ENCODE results near the gene CREBRF. TPM values are rescaled to one million over a fixed set of nuclear protein-coding genes. Genes with fewer than 3 reads are reported as not detected.
"Not testable (repeated sequence)": the region's sequence is repeated elsewhere in the genome, so short reads cannot be mapped to it uniquely, and the experiment has no call there.

CREBRF gene
- total RNA-seq, 1 donor from 2014 or later = 23.8 TPM

GRCh38 chr5:173065155-173065554 is 9.0 kb downstream of the CREBRF start:
- TF ChIP-seq, protein P1, sequence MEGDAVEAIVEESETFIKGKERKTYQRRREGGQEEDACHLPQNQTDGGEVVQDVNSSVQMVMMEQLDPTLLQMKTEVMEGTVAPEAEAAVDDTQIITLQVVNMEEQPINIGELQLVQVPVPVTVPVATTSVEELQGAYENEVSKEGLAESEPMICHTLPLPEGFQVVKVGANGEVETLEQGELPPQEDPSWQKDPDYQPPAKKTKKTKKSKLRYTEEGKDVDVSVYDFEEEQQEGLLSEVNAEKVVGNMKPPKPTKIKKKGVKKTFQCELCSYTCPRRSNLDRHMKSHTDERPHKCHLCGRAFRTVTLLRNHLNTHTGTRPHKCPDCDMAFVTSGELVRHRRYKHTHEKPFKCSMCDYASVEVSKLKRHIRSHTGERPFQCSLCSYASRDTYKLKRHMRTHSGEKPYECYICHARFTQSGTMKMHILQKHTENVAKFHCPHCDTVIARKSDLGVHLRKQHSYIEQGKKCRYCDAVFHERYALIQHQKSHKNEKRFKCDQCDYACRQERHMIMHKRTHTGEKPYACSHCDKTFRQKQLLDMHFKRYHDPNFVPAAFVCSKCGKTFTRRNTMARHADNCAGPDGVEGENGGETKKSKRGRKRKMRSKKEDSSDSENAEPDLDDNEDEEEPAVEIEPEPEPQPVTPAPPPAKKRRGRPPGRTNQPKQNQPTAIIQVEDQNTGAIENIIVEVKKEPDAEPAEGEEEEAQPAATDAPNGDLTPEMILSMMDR (IDR thresholded peaks at IDR 0.05) = no peak
- H3K4me3 Mint-ChIP-seq (ENCODE audit: unreplicated experiment) = no peak overlapping the region

DNA sequence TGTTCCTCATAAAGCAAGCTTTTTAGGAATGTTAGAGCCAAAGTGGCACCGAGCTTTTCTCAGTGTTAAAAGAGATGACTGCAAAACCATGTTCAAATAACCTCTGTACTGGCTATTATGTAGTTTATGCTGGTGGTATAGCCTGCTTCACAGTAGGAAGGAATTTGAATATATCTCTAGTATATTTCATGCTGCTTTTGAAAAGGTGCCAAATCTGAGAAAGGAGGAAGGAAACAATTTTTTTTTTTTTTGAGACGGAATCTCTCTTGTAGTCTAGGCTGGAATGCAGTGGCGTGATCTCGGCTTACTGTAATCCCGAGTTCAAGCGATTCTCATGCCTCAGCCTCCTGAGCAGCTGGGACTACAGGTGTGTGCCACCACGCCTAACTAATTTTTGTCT is 13.5 kb downstream of the CREBRF start:
- H3K4me3 Mint-ChIP-seq (ENCODE audit: unreplicated experiment) = no peak overlapping the region
- H3K27me3 Mint-ChIP-seq (ENCODE audit: unreplicated experiment) = no peaks in the 10 kb centered on the region
- TF ChIP-seq, protein P1 (IDR thresholded peaks at IDR 0.05) = no peak
- no peaks in the 10 kb centered on the region for H3K9me3 Mint-ChIP-seq (ENCODE audit: unreplicated experiment)
- peaks cover 13% of the 10 kb centered on the region for H3K4me1 Mint-ChIP-seq (ENCODE audit: unreplicated experiment)
- H3K27ac Mint-ChIP-seq (ENCODE audit: unreplicated experiment) = peak overlapping the region; percentile 2
- no peak for DNase-seq (ENCODE audit: extremely low spot score, unreplicated experiment)
- H3K36me3 Mint-ChIP-seq (ENCODE audit: unreplicated experiment) = peaks cover 10% of the 10 kb centered on the region

More at GRCh38 chr5:173065155-173065554, 9.0 kb downstream of the CREBRF start:
- Mint-ChIP-seq H3K27ac (ENCODE audit: unreplicated experiment) (no peak overlapping the region), H3K9me3 (ENCODE audit: unreplicated experiment) (no peaks in the 10 kb centered on the region), H3K36me3 (ENCODE audit: unreplicated experiment) (peaks cover 4% of the 10 kb centered on the region), H3K27me3 (ENCODE audit: unreplicated experiment) (no peaks in the 10 kb centered on the region), H3K4me1 (ENCODE audit: unreplicated experiment) (peaks cover 13% of the 10 kb centered on the region)
- no peak for DNase-seq (ENCODE audit: extremely low spot score, unreplicated experiment)

- H3K27ac Mint-ChIP-seq (ENCODE audit: unreplicated experiment) = no peak overlapping the region
- no peaks in the 10 kb centered on the region for H3K4me1 Mint-ChIP-seq (ENCODE audit: unreplicated experiment)
- DNase-seq (ENCODE audit: extremely low spot score, unreplicated experiment) = no peak
- no peaks in the 10 kb centered on the region for H3K27me3 Mint-ChIP-seq (ENCODE audit: unreplicated experiment)
- TF ChIP-seq, protein P1 (IDR thresholded peaks at IDR 0.05) = no peak
- no peak overlapping the region for H3K4me3 Mint-ChIP-seq (ENCODE audit: unreplicated experiment)
- peaks cover 11% of the 10 kb centered on the region for H3K36me3 Mint-ChIP-seq (ENCODE audit: unreplicated experiment)
- H3K9me3 Mint-ChIP-seq (ENCODE audit: unreplicated experiment) = no peaks in the 10 kb centered on the region
These were observed 19.1 kb downstream of the CREBRF start for GRCh38 chr5:173075137-173075843.

DNA sequence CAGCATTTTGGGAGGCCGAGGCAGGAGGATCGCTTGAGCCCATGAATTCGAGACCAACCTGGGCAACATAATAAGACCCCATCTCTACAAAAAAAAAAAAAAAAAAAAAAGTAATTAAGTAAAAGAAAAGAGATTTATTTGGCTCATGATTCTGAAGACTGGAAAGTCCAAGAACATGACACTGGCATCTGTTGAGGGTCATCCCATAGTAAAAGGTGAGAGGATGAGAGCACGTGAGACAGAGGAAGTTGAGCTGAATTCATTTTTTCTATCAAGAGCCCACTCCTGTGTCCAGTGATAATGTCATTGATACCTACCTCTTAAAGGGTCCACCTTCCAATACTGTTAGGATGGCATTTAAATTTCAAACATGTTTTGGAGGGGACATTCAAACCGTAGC is 19.8 kb downstream of the CREBRF start:
- Mint-ChIP-seq H3K27ac (ENCODE audit: unreplicated experiment) (no peak overlapping the region), H3K36me3 (ENCODE audit: unreplicated experiment) (peaks cover 12% of the 10 kb centered on the region), H3K4me3 (ENCODE audit: unreplicated experiment) (no peak overlapping the region), H3K9me3 (ENCODE audit: unreplicated experiment) (no peaks in the 10 kb centered on the region), H3K27me3 (ENCODE audit: unreplicated experiment) (no peaks in the 10 kb centered on the region), H3K4me1 (ENCODE audit: unreplicated experiment) (no peaks in the 10 kb centered on the region)
- no peak for DNase-seq (ENCODE audit: extremely low spot score, unreplicated experiment)
- TF ChIP-seq, protein P1 (IDR thresholded peaks at IDR 0.05) = no peak

GRCh38 chr5:173076471-173076870 is 20.3 kb downstream of the CREBRF start:
- H3K4me3 Mint-ChIP-seq (ENCODE audit: unreplicated experiment) = not testable (repeated sequence)

More at GRCh38 chr5:173076471-173076870, 20.3 kb downstream of the CREBRF start:
- not testable (repeated sequence) for H3K27me3 Mint-ChIP-seq (ENCODE audit: unreplicated experiment); H3K9me3 Mint-ChIP-seq (ENCODE audit: unreplicated experiment); H3K4me1 Mint-ChIP-seq (ENCODE audit: unreplicated experiment); H3K27ac Mint-ChIP-seq (ENCODE audit: unreplicated experiment); DNase-seq (ENCODE audit: extremely low spot score, unreplicated experiment)
- peaks cover 17% of the 10 kb centered on the region for H3K36me3 Mint-ChIP-seq (ENCODE audit: unreplicated experiment)
